H7 (cell line): ENCODE results near the gene RGL1. TPM values are rescaled to one million over a fixed set of nuclear protein-coding genes. Genes with fewer than 3 reads are reported as not detected.

Experiments used
- DNase-seq: peaks from one replicate; pipeline ENCODE4 v3.0.0; 2012
- H3K27me3 ChIP-seq: 2 replicates; pipeline ENCODE4 v1.6.0; 2011; ENCODE audit warnings: mild to moderate bottlenecking, low read length; ENCODE audit not compliant: control insufficient read depth, insufficient read depth
- H3K36me3 ChIP-seq: replicated peaks from 2 replicates; pipeline ENCODE4 v1.5.1; 2011; ENCODE audit warnings: low read length; ENCODE audit not compliant: control insufficient read depth, insufficient read depth
- H3K4me3 ChIP-seq: 2 replicates; pipeline ENCODE4 v1.5.1; 2011; ENCODE audit warnings: low read depth, mild to moderate bottlenecking, control low read depth, low read length, moderate library complexity; ENCODE audit not compliant: insufficient read depth
- total RNA-seq: library from RNA; depleted of rRNA; stranded (reverse); fragments of >200 nt; shearing (Covaris generic); gene quantifications from 2 replicates; pipeline ENCODE4 v1.2.3, GENCODE V29; 2014

The RGL1 gene
- total RNA-seq, 1 experiment from 2014 or later = 3.2 TPM

DNA sequence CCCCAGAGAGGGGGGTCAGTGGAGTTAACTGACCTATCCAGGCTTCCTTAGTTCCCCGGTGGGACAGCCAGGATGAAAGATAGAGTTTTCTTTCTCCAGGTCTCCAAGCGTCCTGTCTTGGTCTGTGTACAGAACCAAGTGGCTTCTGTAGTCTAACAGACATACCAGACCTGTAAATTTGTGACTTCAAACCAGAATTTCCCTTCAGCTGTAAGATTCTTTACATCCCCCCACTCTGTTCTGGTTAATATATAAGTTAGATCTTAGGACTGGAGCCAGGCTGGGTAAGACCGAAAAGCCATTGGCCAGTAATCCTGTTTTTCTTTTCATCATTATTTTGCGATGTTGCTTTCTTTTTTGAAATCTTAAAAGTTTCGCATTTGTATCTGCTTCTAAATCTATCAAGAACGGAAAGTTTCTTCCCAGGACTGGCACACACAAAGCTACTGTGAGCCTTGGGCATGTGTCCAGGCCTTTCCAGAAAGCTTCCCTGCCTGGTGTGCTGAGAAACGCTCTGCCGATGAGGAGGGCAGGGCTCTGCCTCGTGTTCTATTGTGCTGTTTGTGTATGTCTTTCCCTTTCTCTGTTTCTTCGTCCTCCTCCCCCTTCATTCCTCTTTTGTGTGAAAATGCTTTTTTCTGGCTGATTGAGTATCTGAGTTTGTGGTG, 72.3 kb downstream of the RGL1 start:
- no peak for DNase-seq
- no peaks in the 10 kb centered on the region for H3K27me3 ChIP-seq
- H3K4me3 ChIP-seq = no peak overlapping the region
- no peaks in the 10 kb centered on the region for H3K36me3 ChIP-seq

DNA sequence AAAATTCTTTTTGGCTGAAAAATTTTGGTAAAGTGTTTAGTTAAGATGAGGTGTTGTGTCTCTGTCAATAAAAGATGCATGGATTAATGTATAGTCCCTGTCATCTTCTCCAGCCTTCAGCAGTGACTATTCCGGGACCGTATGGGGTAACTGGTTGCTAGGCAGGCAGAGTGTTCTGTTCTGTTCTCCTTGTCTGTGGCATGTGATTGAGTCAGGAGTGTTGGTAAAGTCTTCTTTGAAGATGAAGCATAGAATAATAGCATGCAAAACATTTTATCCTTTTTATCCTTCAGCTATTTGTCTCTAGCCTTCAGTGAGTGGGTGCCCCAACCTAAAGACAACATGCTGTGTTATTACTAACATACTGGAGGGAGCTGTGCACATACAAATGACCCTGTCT, 74.6 kb downstream of the RGL1 start:
- Histone ChIP-seq H3K27me3 (no peaks in the 10 kb centered on the region), H3K4me3 (no peak overlapping the region), H3K36me3 (no peaks in the 10 kb centered on the region)
- no peak for DNase-seq

DNA sequence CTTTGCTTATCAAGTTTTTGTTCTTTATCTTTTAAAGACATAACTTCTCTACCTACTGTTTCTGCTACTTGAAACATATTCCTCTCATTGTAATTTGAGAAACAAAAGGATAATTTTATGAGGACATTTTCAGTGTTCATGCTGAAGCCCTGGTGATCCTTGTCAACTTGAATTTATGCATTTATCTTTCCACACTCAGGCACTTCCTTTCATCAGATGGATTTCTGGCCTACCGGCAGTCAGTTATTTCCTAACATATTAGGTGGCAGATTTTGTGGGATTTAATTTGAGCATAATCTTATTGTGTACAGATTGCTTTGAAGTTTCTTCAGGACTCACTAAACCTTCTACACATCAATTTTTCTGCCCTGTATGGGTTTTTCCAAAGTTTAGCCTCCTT, 75.0 kb downstream of the RGL1 start:
- DNase-seq = no peak
- Histone ChIP-seq H3K27me3 (no peaks in the 10 kb centered on the region), H3K36me3 (no peaks in the 10 kb centered on the region), H3K4me3 (no peak overlapping the region)

DNA sequence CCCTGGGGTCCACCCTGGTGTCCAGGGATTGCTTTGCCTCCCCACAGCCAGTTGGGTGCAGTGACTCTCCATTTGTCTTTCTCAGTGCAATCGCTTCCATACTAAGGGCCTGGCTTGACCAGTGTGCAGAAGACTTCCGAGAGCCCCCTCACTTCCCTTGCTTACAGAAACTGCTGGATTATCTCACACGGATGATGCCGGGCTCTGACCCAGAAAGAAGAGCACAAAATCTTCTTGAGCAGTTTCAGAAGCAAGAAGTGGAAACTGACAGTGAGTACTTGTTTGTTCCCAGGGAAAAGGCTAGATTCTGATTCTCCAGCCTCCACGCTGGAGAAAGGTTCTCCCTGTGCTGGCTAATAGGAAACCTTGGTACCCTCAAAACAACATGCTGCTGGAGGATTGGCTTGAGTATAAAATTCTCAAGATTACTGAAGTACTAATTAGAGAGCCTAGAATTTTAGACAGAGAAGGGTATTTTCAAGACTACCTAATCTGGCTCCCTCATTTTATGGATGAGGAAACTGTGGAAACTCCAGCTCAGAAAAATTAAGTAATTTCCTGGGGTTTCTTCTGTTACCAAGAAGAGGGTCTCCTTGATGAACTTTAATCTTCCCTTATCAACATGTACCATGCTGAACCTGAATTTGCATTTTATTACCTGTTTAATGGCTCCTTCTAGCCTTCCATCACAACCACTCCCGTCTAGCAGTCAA, 75.8 kb downstream of the RGL1 start:
- H3K36me3 ChIP-seq = no peaks in the 10 kb centered on the region
- H3K27me3 ChIP-seq = no peaks in the 10 kb centered on the region
- no peak for DNase-seq
- no peak overlapping the region for H3K4me3 ChIP-seq

DNA sequence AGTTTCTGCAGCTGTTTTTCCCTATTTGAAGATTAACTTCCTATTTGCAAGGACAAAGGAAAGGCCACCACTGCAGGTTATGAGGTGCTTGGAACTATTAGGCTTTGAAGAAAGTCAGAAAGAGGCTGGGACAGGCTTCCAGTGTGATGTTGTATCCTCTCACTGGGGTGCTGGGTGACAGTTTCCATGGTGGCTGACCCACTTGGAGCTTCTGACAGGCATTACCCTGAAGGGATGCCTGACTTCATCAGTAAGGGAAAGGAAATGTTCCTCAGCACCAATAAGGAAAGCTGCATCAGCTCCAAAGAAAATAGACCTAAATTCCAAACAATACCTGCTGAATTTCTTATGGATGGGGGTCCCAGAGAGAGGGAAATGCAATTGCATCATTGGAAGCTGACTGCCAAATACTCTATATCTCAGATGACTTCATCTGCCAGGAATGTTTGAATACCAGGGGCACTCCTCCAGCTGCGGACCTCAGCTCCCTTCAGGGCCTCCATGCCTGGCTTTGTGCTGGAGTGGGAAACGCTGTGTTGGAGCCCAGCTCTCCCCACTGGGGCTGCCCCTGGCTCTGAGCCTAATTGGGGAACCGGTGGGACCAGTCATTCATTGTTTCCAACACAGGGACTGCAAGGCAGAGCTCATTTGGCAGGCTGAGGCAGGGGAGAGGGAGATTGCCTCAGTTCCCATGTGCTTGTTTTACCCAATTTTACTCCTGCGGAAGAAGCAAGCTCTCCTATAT, 76.6 kb downstream of the RGL1 start:
- H3K4me3 ChIP-seq = no peak overlapping the region
- no peaks in the 10 kb centered on the region for H3K36me3 ChIP-seq
- H3K27me3 ChIP-seq = no peaks in the 10 kb centered on the region
- peak; percentile 33 for DNase-seq

DNA sequence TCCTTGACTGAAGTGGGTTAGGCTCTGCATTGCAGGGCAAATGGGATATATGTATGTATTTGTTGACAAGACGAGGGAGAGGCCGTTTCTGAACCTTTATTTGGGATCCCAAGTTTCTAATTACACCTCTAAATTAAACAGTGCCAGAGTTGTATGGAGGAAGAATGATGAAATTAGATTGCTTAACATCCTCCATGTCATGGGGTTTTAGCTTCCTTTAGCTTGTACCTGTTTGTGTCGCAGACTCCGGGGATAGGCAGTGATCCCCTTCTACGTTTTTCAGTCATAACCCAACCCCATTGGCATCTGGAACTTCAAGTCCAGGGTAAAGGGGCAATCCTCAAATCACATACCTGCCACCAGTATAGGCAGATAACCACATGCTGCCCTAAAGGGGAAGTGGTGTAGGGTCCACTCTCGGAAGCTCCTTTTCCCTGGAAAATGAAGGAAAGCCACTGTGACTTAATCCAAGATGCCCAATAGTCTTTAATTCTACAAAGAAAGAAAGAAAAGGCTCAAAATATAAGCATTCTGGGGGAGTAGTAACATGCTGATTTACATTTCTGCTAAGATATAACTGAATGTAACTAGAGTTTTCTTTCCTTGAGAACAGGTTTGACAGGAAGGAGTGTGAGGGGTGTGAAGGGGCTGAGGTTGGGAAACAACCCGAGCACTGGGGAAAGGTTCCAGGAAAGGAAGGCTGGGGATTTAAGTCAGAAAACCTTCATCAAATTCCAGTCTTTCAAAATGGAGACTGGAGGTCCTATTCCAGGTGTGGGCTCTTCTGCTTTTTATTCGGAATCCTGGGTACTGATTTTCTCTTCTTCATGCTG, 77.6 kb downstream of the RGL1 start:
- H3K4me3 ChIP-seq = no peak overlapping the region
- no peak for DNase-seq
- no peaks in the 10 kb centered on the region for H3K36me3 ChIP-seq
- no peaks in the 10 kb centered on the region for H3K27me3 ChIP-seq

DNA sequence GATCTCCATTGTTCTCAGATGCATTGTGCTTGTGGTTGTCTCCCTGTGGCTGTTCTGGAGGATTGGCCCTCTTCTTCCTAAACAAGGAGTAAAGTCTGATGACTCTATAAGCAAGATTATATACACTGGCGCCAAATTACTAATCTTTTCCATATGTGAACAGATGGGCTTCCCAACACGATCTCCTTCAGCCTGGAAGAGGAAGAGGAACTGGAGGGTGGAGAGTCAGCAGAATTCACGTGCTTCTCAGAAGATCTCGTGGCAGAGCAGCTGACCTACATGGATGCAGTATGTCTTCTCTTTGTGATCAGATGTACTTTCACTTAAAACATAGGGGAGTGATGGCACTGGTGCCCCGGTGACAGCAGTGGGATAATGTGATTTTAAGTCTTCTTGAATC, 78.7 kb downstream of the RGL1 start:
- no peak for DNase-seq
- Histone ChIP-seq H3K4me3 (no peak overlapping the region), H3K27me3 (no peaks in the 10 kb centered on the region), H3K36me3 (no peaks in the 10 kb centered on the region)

DNA sequence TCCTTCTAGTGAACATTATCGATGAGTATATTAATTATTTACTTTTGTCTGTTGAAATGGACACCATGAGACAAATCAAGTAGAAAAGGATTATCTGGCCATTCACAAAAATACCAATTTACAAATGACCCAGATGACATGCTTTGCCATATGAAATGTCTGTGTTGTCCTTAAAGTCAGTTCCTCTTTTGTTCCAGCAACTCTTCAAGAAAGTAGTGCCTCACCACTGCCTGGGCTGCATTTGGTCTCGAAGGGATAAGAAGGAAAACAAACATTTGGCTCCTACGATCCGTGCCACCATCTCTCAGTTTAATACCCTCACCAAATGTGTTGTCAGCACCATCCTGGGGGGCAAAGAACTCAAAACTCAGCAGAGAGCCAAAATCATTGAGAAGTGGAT, 79.6 kb downstream of the RGL1 start:
- Histone ChIP-seq H3K4me3 (no peak overlapping the region), H3K36me3 (no peaks in the 10 kb centered on the region), H3K27me3 (no peaks in the 10 kb centered on the region)
- DNase-seq = no peak

DNA sequence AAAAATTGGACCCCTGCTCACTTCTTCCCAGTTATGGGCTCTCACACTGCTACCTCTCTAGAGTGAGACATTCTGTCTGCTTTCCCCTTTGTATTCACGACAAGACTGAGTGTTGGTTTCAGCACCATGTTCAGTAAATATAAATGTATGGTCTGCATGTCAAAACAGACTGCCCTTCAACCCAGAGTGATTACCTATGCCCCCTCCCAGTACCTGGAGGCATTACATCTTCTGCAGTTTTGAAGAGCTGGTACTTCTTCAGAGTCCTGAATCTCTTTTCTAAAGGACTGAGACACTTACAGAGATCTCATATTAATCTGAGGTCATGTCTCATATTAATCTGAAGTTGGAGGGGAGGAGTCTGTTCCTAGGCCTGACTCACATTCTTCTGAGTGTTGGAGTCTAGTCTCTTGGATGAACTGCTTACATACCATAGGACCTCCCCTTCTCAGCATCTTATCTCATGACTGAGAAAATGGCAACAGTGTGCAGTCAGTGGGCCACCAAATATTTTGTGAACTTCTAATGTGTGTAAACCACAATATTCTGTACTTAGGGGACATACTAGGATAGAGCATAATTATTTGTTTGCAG, 80.3 kb downstream of the RGL1 start:
- DNase-seq = peak; percentile 28
- Histone ChIP-seq H3K27me3 (no peaks in the 10 kb centered on the region), H3K4me3 (no peak overlapping the region), H3K36me3 (no peaks in the 10 kb centered on the region)

DNA sequence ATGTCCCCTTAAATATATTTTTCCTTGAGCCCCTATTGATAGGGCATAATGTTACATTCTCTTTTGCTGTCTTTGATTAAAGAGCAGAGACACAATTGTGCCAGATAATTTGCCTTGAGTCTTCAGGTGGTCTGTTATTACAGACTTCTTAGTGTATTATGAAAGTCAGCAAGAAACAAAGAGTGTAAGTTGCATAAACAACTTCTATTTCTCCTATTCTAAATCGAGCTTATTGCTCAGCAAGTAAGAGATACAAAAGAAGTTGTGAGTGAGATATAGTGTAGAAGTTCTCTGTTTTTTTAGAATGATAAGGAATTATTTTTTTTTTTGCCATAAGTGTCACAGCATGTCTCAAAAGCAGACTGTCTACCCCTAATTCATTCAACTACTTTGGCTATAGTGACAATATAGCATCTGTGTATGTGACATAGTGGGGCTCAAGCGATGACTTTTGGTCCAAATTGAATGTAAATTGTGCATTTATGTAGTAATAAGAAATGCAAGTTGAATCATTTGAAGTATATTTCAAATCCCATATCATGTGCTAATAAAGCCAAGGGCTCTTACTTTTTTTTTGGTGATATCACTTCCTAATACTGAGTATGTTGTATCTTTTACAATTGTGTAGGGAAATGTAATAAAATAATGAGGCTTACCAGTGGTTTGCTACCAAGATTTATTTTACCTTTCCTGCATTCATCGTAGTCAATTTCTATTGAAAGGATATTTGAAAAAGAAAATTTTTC, 81.3 kb downstream of the RGL1 start:
- DNase-seq = no peak
- Histone ChIP-seq H3K27me3 (no peaks in the 10 kb centered on the region), H3K36me3 (no peaks in the 10 kb centered on the region), H3K4me3 (no peak overlapping the region)

DNA sequence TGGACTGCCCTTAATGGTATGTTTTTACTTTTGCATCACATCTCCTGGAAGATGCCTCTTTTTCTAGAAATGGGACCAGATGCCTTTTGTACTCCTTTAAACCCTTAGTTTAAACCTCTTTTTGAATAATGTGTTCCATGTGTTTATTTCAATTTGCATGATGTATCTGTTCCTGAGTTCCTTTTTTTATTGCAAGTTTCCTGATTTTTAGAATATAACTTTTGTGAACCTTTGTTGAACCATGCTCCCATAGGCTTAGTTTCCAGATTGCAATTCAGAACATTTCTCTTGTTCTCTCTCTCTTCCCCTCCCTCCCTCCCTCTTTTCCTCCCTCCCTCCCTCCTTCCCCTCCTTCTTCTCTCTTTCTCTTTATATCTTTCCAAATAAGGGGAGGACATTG, 81.9 kb downstream of the RGL1 start:
- no peak overlapping the region for H3K4me3 ChIP-seq
- no peak for DNase-seq
- H3K27me3 ChIP-seq = no peaks in the 10 kb centered on the region
- no peaks in the 10 kb centered on the region for H3K36me3 ChIP-seq

DNA sequence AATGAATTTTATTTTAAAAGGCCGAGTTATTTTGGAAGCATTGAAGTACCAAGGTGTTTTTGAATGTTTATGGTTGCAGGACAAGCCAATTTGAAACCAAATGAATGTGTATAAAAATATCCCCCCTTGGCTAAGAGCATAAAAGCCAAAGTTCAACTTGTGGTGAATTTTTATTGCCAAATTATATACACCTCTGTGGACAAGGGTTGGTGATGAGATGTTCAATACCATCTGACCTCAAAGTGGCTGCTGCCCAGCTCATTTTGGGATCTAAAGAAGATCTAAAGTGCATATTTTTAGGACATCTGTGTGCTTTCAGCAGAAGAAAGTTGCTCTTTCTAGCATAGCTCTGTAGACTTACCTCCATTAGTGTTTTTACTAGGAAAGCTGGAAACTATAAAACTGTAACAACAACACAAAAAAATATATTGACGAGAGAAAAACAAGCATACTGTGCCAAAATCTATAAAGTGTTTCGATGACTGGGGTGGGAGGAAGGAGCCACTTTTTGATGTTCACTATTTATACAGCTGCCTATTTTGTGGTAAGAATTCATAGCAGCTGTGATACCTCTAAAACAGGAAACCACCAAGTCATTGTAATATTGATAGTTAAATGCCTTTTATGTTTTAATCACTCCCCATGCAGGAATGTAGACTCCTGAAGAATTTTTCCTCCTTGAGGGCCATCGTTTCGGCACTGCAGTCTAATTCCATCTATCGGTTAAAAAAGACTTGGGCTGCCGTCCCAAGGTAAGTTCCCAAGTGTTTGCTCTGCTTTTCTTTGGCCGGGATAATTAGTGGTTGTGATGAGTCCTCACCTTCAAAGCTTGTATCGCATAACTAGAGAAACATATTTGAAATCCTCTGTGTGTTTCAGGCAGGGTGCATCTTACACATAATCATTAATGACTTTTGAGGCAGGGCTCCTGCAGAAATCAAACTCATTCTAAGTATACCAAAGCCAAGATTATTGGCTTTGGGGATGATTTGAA, 83.2 kb downstream of the RGL1 start:
- no peak overlapping the region for H3K4me3 ChIP-seq
- no peaks in the 10 kb centered on the region for H3K27me3 ChIP-seq
- no peaks in the 10 kb centered on the region for H3K36me3 ChIP-seq
- no peak for DNase-seq

DNA sequence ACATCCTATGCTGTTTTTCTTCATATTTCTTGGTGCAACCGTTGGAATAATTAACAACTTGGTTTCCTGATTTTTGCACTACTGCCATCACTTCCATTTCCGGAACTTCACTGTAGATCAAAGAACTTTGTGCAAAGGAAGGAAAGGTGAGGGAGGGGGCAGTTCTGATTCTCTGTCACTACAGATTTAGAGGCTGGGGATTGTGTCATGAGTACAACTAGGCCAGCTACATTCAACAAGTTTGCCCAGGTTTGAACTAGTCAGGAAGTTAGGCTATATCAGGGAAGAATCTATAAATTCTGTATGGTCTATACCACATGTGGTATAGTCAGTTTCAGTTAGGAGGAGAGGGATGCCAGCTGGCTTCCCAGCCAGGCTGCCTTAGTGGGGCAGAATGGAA, 84.2 kb downstream of the RGL1 start:
- Histone ChIP-seq H3K36me3 (no peaks in the 10 kb centered on the region), H3K4me3 (no peak overlapping the region), H3K27me3 (no peaks in the 10 kb centered on the region)
- no peak for DNase-seq
